MM.1S (cell line): ENCODE data around the gene CPSF2.

ENCODE experiments used
- CTCF ChIP-seq: fragments of 300-600 bp; sonication (generic); IDR thresholded peaks from 2 replicates; pipeline ENCODE4 v1.5.1; 2016; ENCODE audit warnings: antibody characterized with exemption, low read length, mixed read lengths
- EZH2 ChIP-seq: fragments of 300-600 bp; sonication (generic); optimal IDR thresholded peaks from 2 replicates; pipeline ENCODE3; 2017; ENCODE audit warnings: low read depth, mild to moderate bottlenecking, antibody characterized with exemption, low read length, mixed read lengths
- EZH2phosphoT487 ChIP-seq: fragments of 300-600 bp; sonication (generic); IDR thresholded peaks from 2 replicates; pipeline ENCODE4 v1.6.1; 2018; ENCODE audit warnings: antibody characterized with exemption, low read length

DNA sequence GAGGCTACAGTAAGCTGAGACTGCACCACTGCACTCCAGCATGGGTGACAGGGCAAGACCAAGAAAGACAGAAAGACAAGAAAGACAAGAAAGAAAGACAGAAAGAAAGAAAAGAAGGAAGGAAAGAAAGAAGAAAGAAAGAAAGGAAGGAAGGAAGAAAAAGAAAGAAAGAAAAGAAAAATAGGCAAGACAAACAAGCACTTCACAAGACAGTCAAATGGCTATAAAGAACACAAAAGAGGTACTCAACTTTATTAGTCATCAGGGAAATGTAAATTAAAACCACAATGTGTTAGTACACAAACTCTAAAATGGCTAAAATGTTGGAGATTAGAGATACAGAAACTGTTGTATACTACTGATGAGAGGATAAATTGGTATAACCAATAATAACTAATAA, 22.0 kb upstream of the CPSF2 start:
- TF ChIP-seq EZH2 = no peak
- no peak for TF ChIP-seq CTCF
- no peak for TF ChIP-seq EZH2phosphoT487
